22Rv1 (cell line): ENCODE data around the gene PLTP.

ENCODE experiments used
- CTCF ChIP-seq: fragments of 450-650 bp; IDR thresholded peaks from 2 replicates; pipeline ENCODE4 v1.5.1; 2017; ENCODE audit warnings: mild to moderate bottlenecking
- ZFX ChIP-seq: fragments of 450-650 bp; IDR thresholded peaks from 2 replicates; pipeline ENCODE4 v1.6.1; 2017; ENCODE audit warnings: antibody characterized with exemption, borderline replicate concordance

DNA sequence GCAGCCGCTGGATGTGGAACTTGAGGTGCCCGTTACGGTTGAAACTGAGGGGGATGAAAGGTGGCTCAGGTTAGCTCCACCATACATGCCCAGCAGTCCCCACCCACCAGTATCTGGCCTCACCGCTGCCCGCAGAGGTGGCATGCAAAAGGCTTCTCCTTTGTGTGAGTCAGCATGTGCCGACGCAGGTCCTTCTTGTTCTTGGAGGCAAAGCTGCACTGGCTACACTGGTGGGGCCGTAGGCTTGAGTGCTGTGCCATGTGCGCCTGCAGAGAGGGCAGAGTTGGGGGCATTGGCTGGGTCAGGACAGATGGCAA, 38.3 kb upstream of the PLTP start:
- TF ChIP-seq CTCF (no peak), ZFX (no peak)
